GM10248 (cell line): ENCODE results near the gene RFXAP.

Experiments used
- CTCF ChIA-PET: fragments of 300-600 bp; sonication (Branson Sonifier 250); formaldehyde crosslinking; extraction: SDS; loops from one replicate; lab custom pipeline; 2021; ENCODE audit warnings: antibody characterized with exemption; lab: Yijun Ruan, JAX
- POLR2A ChIA-PET: fragments of 350-650 bp; sonication (Branson Sonifier 250); formaldehyde crosslinking; extraction: SDS; loops from one replicate; lab custom pipeline; 2020; ENCODE audit warnings: antibody characterized with exemption; lab: Yijun Ruan, JAX
- DNase-seq: peaks from one replicate; pipeline ENCODE4 v3.0.0; 2012; ENCODE audit errors: extremely low spot score
- TF ChIP-seq, protein P1 (sequence below): IDR thresholded peaks from 2 replicates; pipeline ENCODE4 v1.5.1; 2012; ENCODE audit warnings: mild to moderate bottlenecking, low read depth; ENCODE audit errors: extremely low read depth, missing control alignments, control extremely low read depth

RFXAP gene

DNA sequence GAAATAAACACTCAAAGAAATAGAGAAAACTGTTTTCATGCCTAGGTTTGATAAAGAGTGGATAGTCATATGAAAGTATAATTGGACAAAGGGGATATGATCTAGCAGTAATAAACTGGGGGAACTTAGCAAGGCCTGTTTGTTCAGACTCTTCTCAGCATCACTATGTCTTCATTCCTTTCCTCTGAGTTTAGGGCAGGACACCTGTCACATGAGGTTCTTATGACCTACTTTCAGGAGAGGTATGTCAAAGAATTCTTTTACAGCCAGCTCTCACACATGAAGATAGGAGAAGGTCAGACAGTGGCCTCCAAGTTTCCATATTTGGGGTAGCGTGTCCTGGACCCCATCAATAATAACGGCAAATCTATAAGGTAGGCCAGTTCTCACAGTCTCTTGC is 11.4 kb upstream of the RFXAP start:
- CTCF ChIA-PET: interaction anchor here (1.3 to 2.0 kb wide), 3 partner anchors 8 to 16 kb away, joined by 3 to 7 read pairs (median 6); no protein-coding TSS in a partner anchor
- TF ChIP-seq, protein P1, sequence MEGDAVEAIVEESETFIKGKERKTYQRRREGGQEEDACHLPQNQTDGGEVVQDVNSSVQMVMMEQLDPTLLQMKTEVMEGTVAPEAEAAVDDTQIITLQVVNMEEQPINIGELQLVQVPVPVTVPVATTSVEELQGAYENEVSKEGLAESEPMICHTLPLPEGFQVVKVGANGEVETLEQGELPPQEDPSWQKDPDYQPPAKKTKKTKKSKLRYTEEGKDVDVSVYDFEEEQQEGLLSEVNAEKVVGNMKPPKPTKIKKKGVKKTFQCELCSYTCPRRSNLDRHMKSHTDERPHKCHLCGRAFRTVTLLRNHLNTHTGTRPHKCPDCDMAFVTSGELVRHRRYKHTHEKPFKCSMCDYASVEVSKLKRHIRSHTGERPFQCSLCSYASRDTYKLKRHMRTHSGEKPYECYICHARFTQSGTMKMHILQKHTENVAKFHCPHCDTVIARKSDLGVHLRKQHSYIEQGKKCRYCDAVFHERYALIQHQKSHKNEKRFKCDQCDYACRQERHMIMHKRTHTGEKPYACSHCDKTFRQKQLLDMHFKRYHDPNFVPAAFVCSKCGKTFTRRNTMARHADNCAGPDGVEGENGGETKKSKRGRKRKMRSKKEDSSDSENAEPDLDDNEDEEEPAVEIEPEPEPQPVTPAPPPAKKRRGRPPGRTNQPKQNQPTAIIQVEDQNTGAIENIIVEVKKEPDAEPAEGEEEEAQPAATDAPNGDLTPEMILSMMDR: no peak
- POLR2A ChIA-PET: no interaction called here
- no peak for DNase-seq

DNA sequence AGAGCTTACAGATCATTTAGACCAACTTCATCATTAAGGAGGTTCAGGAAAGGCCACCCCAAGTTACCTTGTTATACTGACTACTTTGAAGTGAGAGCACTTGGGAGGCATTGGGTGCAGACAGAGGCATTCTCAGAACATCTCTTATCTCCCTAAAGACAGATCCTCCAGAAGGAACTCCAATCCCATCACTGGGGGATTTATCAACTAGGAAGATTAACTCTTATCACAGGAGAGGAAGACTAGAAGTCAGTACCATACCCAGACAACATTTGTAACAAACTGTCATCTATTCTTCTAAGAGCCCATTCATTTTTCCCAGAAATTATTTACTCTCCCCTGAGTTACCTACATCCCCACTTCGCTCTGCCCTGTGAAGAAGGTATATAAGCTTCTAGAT is 5.8 kb upstream of the RFXAP start:
- TF ChIP-seq, protein P1: no peak
- ChIA-PET CTCF (interaction anchor here (1.0 to 3.6 kb wide), 4 partner anchors 8 to 35 kb away, joined by 3 to 13 read pairs (median 4); no protein-coding TSS in a partner anchor), POLR2A (no interaction called here)
- no peak for DNase-seq

DNA sequence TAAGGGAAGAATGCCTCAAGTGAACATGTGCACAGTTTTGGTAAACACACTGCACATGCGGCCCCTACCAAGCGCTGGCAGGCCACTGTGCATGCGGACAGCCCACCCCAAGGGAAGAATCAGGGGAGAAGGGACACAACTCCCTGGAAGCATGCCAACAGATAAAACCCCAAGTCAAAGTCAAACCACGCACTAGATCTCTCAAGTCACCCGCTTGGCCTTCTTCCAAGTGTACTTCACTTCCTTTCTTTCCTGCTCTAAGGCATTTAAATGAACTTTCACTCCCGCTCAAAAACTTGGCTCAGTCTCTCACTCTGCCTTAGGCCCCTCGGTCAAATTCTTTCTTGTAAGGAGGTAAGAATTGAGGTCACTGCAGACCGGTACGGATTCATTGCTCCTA is 4.6 kb upstream of the RFXAP start:
- no peak for DNase-seq
- TF ChIP-seq, protein P1: no peak
- POLR2A ChIA-PET: no interaction called here
- CTCF ChIA-PET: interaction anchor here (0.7 to 3.6 kb wide), 4 partner anchors 9 to 168 kb away, joined by 3 to 13 read pairs (median 8); no protein-coding TSS in a partner anchor

DNA sequence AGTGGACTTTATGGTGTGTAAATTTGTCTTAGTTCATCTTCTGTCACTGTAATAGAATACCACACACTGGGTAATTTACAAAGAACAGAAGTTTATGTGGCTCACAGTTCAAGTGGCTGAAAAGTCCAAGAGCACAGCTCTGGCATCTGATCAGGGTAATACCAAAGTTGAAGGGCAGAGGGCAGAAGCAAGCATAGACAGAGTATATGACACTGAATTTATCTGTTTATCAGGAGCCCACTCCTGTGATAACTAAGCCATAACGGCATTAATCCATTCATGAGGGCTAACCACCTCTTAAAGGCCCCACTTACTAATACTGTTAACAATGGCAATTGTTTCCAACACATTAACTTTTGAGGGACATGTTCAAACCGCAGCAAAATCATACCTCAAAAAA is 4.0 kb upstream of the RFXAP start:
- TF ChIP-seq, protein P1: peak; percentile 8
- ChIA-PET POLR2A (no interaction called here), CTCF (interaction anchor here (0.7 to 3.6 kb wide), 7 partner anchors 10 to 175 kb away, joined by 3 to 13 read pairs (median 3); no protein-coding TSS in a partner anchor)
- no peak for DNase-seq

DNA sequence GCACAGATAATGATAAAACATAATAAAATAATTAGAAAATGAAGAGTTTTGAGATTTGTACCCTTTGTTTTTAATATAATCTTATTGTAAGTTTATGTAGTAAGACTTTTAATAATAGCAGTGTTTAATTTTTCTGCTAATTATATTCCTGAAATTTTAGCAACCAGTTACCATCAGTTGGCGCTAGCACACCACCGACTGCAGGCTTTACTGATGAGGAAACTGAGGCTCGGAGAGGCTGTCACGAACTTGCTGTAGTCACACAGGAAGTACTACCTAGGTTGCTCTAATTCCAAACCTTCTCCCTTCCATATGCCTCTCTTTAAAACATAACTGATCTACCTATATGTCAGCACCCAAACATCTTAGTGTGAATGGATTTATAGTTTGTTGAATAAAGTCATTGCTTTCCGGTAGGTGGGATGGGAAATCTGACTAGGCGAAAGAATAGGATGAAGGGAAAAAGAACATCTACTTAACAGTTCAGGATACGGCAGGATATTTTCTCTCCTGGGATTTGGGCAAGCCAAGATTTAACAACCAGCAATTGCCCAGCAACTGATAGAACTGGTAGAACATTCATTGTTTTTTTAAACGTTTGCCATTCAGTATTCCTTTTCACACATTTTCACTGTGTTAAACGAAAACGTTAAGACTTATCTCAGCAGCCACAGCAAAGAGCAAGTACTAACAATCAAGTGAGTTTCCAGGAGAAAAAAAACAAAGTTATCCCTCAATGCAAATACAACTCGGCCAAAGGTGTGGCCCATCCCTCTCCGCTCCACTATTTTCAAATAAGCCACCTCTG is 822 bp upstream of the RFXAP start:
- TF ChIP-seq, protein P1: no peak
- DNase-seq: no peak
- POLR2A ChIA-PET: no interaction called here
- CTCF ChIA-PET: no interaction called here

DNA sequence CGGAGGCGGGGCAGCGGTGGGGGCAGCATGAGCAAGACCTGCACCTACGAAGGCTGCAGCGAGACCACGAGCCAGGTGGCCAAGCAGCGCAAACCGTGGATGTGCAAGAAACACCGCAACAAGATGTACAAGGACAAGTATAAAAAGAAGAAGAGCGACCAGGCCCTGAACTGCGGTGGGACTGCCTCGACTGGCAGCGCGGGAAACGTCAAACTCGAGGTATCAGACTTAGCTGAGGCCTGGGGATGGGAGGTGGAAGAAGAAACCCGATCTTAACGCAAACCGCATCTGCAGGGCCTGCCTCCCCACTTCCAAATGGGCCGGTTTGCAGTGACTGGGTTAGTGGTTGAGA is 693 bp downstream of the RFXAP start:
- peak; percentile 24 for DNase-seq
- TF ChIP-seq, protein P1: no peak
- POLR2A ChIA-PET: no interaction called here
- CTCF ChIA-PET: no interaction called here
